GM23338 (cell line): Measurements from ENCODE around the gene CDH4. TPM values are rescaled to one million over a fixed set of nuclear protein-coding genes. Genes with fewer than 3 reads are reported as not detected.

Experiments used
- ATAC-seq: fragments of 200-7000 bp; cut with Tn5 transposase; 3 replicates; pipeline ENCODE4 v1.9.1; 2020
- DNase-seq: peaks from one replicate; pipeline ENCODE4 v3.0.0-alpha.2; 2015; ENCODE audit warnings: low spot score
- H2AFZ ChIP-seq: fragments of 200-600 bp; sonication (generic); 2 replicates; pipeline ENCODE4 v1.8.0; 2016; ENCODE audit warnings: antibody characterized with exemption, mild to moderate bottlenecking, moderate library complexity
- H3F3A ChIP-seq: fragments of 200-600 bp; sonication (generic); replicated peaks from 2 replicates; pipeline ENCODE4 v1.8.0; 2017; ENCODE audit warnings: antibody characterized with exemption, mixed run types, low read depth
- H3K27ac ChIP-seq: fragments of 200-600 bp; sonication (generic); 2 replicates; pipeline ENCODE4 v1.6.1; 2016; ENCODE audit warnings: low read depth
- H3K27me3 ChIP-seq: fragments of 200-600 bp; sonication (generic); 2 replicates; pipeline ENCODE4 v1.8.0; 2016; ENCODE audit warnings: mild to moderate bottlenecking, mixed run types, moderate library complexity; ENCODE audit not compliant: insufficient read depth
- H3K36me3 ChIP-seq: fragments of 200-600 bp; sonication (generic); 2 replicates; pipeline ENCODE4 v1.8.0; 2016; ENCODE audit warnings: mild to moderate bottlenecking; ENCODE audit not compliant: insufficient read depth
- H3K4me1 ChIP-seq: fragments of 200-600 bp; sonication (generic); 2 replicates; pipeline ENCODE4 v1.8.0; 2016; ENCODE audit warnings: mild to moderate bottlenecking, moderate library complexity; ENCODE audit not compliant: insufficient read depth
- H3K4me2 ChIP-seq: fragments of 200-600 bp; sonication (generic); 2 replicates; pipeline ENCODE4 v1.7.1; 2017; ENCODE audit warnings: mixed run types
- H3K4me3 ChIP-seq: fragments of 200-600 bp; sonication (generic); 2 replicates; pipeline ENCODE4 v1.6.1; 2016; ENCODE audit warnings: mixed run types
- H3K79me2 ChIP-seq: fragments of 200-600 bp; sonication (generic); replicated peaks from 2 replicates; pipeline ENCODE4 v1.8.0; 2017; ENCODE audit warnings: mild to moderate bottlenecking; ENCODE audit not compliant: insufficient read depth
- H3K9me2 ChIP-seq: fragments of 200-600 bp; sonication (generic); 2 replicates; pipeline ENCODE4 v1.8.0; 2017; ENCODE audit not compliant: insufficient read depth
- H4K20me1 ChIP-seq: fragments of 200-600 bp; sonication (generic); replicated peaks from 2 replicates; pipeline ENCODE4 v1.8.0; 2017; ENCODE audit warnings: mild to moderate bottlenecking; ENCODE audit not compliant: insufficient read depth
- H3K27ac Mint-ChIP-seq: 2 replicates; pipeline ENCODE4 v1.8.0; 2020; ENCODE audit warnings: inconsistent platforms, mild to moderate bottlenecking, moderate library complexity, mixed read lengths
- H3K27me3 Mint-ChIP-seq: 3 replicates; pipeline ENCODE4 v1.8.0; 2022; ENCODE audit warnings: low read depth, mild to moderate bottlenecking, moderate library complexity, mixed read lengths, inconsistent platforms; ENCODE audit not compliant: insufficient read depth, poor library complexity
- H3K36me3 Mint-ChIP-seq: 3 replicates; pipeline ENCODE4 v1.8.0; 2021; ENCODE audit warnings: low read depth, mild to moderate bottlenecking, inconsistent platforms, moderate library complexity, mixed read lengths
- H3K4me1 Mint-ChIP-seq: 3 replicates; pipeline ENCODE4 v1.8.0; 2020; ENCODE audit warnings: mild to moderate bottlenecking, inconsistent platforms, mixed read lengths
- H3K4me3 Mint-ChIP-seq: 3 replicates; pipeline ENCODE4 v1.8.0; 2021; ENCODE audit warnings: moderate library complexity, mild to moderate bottlenecking, inconsistent platforms, mixed read lengths
- H3K9me3 Mint-ChIP-seq: 3 replicates; pipeline ENCODE4 v1.8.0; 2020; ENCODE audit warnings: moderate library complexity, mild to moderate bottlenecking, inconsistent platforms, mixed read lengths
- CREB1 ChIP-seq: fragments of 250-450 bp; sonication (Bioruptor Pico); IDR thresholded peaks from 2 replicates; pipeline ENCODE4 v1.5.0; 2020; ENCODE audit warnings: low read depth, mild to moderate bottlenecking, moderate library complexity
- EZH2 ChIP-seq: fragments of 200-600 bp; sonication (generic); IDR thresholded peaks from one replicate; pipeline ENCODE4 v1.8.0; 2017; ENCODE audit warnings: antibody characterized with exemption, mild to moderate bottlenecking, low read depth; ENCODE audit not compliant: unreplicated experiment
- EZH2phosphoT487 ChIP-seq: fragments of 200-600 bp; sonication (generic); IDR thresholded peaks from one replicate; pipeline ENCODE4 v1.8.1; 2018; ENCODE audit warnings: antibody characterized with exemption; ENCODE audit not compliant: unreplicated experiment
- JUNB ChIP-seq: IDR thresholded peaks from one replicate; pipeline ENCODE4 v1.6.1; 2016; ENCODE audit warnings: antibody characterized with exemption; ENCODE audit not compliant: unreplicated experiment
- STAT1 ChIP-seq: IDR thresholded peaks from one replicate; pipeline ENCODE4 v1.6.1; 2016; ENCODE audit warnings: antibody characterized with exemption; ENCODE audit not compliant: unreplicated experiment
- ZNF114 ChIP-seq: fragments of 250-450 bp; sonication (Bioruptor Pico); IDR thresholded peaks from 2 replicates; pipeline ENCODE4 v1.5.0; 2020; ENCODE audit warnings: mild to moderate bottlenecking, moderate library complexity
- polyA plus RNA-seq: library from polyadenylated mRNA; unstranded; fragments of >200 nt; fragmentation: Nextera tagmentation; extraction: Ambion mirVana; gene quantifications from 2 replicates; pipeline ENCODE4 v1.2.1, GENCODE V29; 2016
- total RNA-seq: library from RNA; depleted of rRNA; stranded (reverse); fragments of >200 nt; shearing (Covaris generic); gene quantifications from 2 replicates; pipeline ENCODE4 v1.2.3, GENCODE V29; 2014
- TF ChIP-seq, protein P1 (sequence below), 2 experiments: fragments of 200-600 bp in 1 of 2; sonication (generic) in 1 of 2; conservative IDR thresholded peaks; 2 replicates each; pipeline versions ENCODE4 v1.5.1 to v1.6.1; 2016 to 2017; ENCODE audit warnings: antibody characterized with exemption in 2 of 2, low read depth in 2 of 2, mild to moderate bottlenecking in 2 of 2, moderate library complexity in 1 of 2
- TF ChIP-seq, protein P2 (sequence below): IDR thresholded peaks from one replicate; pipeline ENCODE4 v1.6.1; 2018; ENCODE audit warnings: antibody characterized with exemption; ENCODE audit not compliant: unreplicated experiment
- TF ChIP-seq, protein P3 (sequence below): IDR thresholded peaks from 2 replicates; pipeline ENCODE4 v1.6.1; 2016; ENCODE audit warnings: antibody characterized with exemption
- TF ChIP-seq, protein P4 (sequence below): fragments of 250-450 bp; sonication (Bioruptor Pico); IDR thresholded peaks from 2 replicates; pipeline ENCODE4 v1.5.0; 2020; ENCODE audit warnings: mild to moderate bottlenecking, moderate library complexity

The CDH4 gene
- total and polyA plus RNA-seq, 2 experiments from 2014 or later: 1.2 to 4.2 TPM

DNA sequence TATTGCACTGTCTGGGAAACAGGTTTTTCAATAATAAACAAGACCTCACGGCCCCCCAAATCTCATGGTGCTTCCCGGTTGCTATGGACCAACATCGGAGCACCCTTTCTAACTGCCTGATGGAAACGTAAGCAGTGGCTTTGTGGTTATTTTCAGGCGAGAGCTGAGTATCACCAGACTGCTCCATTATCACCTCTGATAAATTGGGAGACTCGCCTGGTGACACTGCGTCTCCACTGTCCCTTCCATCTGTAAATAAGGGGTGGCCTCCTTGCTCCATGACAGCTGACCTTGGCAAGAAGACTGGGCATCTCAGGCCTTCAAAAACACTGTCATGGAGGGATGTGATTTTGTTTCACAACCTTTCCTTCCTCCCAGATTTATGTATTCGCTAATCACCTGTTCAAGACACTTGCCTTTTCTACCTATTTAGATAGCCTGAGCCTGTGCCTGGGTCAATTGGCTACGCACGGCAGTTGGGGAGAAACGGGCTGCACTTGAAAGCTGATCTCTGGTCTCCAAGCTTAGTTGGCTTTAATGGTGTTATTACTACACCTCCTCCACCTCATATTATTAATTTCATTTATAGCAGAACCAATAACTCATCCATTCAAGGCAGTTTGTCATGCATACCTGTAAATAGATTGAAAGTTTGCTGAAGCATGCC lies 17.7 kb upstream of the CDH4 start (continued):
- TF ChIP-seq, protein P1, sequence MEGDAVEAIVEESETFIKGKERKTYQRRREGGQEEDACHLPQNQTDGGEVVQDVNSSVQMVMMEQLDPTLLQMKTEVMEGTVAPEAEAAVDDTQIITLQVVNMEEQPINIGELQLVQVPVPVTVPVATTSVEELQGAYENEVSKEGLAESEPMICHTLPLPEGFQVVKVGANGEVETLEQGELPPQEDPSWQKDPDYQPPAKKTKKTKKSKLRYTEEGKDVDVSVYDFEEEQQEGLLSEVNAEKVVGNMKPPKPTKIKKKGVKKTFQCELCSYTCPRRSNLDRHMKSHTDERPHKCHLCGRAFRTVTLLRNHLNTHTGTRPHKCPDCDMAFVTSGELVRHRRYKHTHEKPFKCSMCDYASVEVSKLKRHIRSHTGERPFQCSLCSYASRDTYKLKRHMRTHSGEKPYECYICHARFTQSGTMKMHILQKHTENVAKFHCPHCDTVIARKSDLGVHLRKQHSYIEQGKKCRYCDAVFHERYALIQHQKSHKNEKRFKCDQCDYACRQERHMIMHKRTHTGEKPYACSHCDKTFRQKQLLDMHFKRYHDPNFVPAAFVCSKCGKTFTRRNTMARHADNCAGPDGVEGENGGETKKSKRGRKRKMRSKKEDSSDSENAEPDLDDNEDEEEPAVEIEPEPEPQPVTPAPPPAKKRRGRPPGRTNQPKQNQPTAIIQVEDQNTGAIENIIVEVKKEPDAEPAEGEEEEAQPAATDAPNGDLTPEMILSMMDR (conservative IDR thresholded peaks at IDR 0.05; ENCODE audit: low read depth in 2 of 2): no peak
- TF ChIP-seq, protein P2, sequence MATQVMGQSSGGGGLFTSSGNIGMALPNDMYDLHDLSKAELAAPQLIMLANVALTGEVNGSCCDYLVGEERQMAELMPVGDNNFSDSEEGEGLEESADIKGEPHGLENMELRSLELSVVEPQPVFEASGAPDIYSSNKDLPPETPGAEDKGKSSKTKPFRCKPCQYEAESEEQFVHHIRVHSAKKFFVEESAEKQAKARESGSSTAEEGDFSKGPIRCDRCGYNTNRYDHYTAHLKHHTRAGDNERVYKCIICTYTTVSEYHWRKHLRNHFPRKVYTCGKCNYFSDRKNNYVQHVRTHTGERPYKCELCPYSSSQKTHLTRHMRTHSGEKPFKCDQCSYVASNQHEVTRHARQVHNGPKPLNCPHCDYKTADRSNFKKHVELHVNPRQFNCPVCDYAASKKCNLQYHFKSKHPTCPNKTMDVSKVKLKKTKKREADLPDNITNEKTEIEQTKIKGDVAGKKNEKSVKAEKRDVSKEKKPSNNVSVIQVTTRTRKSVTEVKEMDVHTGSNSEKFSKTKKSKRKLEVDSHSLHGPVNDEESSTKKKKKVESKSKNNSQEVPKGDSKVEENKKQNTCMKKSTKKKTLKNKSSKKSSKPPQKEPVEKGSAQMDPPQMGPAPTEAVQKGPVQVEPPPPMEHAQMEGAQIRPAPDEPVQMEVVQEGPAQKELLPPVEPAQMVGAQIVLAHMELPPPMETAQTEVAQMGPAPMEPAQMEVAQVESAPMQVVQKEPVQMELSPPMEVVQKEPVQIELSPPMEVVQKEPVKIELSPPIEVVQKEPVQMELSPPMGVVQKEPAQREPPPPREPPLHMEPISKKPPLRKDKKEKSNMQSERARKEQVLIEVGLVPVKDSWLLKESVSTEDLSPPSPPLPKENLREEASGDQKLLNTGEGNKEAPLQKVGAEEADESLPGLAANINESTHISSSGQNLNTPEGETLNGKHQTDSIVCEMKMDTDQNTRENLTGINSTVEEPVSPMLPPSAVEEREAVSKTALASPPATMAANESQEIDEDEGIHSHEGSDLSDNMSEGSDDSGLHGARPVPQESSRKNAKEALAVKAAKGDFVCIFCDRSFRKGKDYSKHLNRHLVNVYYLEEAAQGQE: no peak
- no peak for TF ChIP-seq CREB1 (CRISPR knock-in tag)
- TF ChIP-seq, protein P3, sequence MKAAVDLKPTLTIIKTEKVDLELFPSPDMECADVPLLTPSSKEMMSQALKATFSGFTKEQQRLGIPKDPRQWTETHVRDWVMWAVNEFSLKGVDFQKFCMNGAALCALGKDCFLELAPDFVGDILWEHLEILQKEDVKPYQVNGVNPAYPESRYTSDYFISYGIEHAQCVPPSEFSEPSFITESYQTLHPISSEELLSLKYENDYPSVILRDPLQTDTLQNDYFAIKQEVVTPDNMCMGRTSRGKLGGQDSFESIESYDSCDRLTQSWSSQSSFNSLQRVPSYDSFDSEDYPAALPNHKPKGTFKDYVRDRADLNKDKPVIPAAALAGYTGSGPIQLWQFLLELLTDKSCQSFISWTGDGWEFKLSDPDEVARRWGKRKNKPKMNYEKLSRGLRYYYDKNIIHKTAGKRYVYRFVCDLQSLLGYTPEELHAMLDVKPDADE: no peak
- no peak for TF ChIP-seq EZH2phosphoT487
- no peak for TF ChIP-seq ZNF114 (CRISPR knock-in tag)
- no peak for TF ChIP-seq JUNB

DNA sequence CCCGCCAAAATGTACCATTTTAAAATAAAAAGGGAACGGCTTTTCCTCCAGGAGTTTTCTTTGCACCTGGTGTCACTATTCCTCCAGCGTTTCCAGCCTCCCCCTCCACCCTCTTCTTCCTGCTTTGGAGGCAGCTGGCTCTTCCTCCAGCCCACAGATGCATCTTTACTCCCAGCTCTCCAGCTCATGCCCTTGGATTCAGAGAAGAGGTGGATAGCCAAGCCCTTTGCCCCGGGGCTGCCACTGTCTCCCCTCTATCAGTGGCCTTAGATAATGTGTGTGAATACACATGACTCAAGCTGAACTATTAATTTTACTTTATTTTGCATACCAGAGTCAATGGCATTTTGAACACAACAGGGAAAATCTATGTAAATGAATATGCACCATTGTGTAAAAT lies 15.3 kb upstream of the CDH4 start:
- ATAC-seq: no peak
- peaks cover 19% of the 10 kb centered on the region for H3K36me3 Mint-ChIP-seq
- DNase-seq: no peak
- peaks cover 32% of the 10 kb centered on the region for H3K27me3 Mint-ChIP-seq
- H3K4me3 ChIP-seq: no peak overlapping the region
- no peak overlapping the region for H3K27ac ChIP-seq
- H3K9me3 Mint-ChIP-seq: peaks cover 34% of the 10 kb centered on the region
- no peaks in the 10 kb centered on the region for H3K9me2 ChIP-seq
- H3K4me1 ChIP-seq: no peaks in the 10 kb centered on the region
- H3K4me1 Mint-ChIP-seq: peaks cover 19% of the 10 kb centered on the region
- H3K4me3 Mint-ChIP-seq: no peak overlapping the region
- H3K27ac Mint-ChIP-seq: no peak overlapping the region
- no peaks in the 10 kb centered on the region for H3F3A ChIP-seq
- H3K27me3 ChIP-seq: peaks cover 17% of the 10 kb centered on the region
- 0 out of 2 replicates have a peak, but pooled peaks cover 6% of the 10 kb centered on the region for H3K36me3 ChIP-seq
- H2AFZ ChIP-seq: no peak overlapping the region
- H3K4me2 ChIP-seq: no peak overlapping the region
- no peaks in the 10 kb centered on the region for H4K20me1 ChIP-seq
- no peaks in the 10 kb centered on the region for H3K79me2 ChIP-seq
- TF ChIP-seq ZNF114 (CRISPR knock-in tag) (no peak), STAT1 (no peak), EZH2 (no peak)
- TF ChIP-seq, protein P4, sequence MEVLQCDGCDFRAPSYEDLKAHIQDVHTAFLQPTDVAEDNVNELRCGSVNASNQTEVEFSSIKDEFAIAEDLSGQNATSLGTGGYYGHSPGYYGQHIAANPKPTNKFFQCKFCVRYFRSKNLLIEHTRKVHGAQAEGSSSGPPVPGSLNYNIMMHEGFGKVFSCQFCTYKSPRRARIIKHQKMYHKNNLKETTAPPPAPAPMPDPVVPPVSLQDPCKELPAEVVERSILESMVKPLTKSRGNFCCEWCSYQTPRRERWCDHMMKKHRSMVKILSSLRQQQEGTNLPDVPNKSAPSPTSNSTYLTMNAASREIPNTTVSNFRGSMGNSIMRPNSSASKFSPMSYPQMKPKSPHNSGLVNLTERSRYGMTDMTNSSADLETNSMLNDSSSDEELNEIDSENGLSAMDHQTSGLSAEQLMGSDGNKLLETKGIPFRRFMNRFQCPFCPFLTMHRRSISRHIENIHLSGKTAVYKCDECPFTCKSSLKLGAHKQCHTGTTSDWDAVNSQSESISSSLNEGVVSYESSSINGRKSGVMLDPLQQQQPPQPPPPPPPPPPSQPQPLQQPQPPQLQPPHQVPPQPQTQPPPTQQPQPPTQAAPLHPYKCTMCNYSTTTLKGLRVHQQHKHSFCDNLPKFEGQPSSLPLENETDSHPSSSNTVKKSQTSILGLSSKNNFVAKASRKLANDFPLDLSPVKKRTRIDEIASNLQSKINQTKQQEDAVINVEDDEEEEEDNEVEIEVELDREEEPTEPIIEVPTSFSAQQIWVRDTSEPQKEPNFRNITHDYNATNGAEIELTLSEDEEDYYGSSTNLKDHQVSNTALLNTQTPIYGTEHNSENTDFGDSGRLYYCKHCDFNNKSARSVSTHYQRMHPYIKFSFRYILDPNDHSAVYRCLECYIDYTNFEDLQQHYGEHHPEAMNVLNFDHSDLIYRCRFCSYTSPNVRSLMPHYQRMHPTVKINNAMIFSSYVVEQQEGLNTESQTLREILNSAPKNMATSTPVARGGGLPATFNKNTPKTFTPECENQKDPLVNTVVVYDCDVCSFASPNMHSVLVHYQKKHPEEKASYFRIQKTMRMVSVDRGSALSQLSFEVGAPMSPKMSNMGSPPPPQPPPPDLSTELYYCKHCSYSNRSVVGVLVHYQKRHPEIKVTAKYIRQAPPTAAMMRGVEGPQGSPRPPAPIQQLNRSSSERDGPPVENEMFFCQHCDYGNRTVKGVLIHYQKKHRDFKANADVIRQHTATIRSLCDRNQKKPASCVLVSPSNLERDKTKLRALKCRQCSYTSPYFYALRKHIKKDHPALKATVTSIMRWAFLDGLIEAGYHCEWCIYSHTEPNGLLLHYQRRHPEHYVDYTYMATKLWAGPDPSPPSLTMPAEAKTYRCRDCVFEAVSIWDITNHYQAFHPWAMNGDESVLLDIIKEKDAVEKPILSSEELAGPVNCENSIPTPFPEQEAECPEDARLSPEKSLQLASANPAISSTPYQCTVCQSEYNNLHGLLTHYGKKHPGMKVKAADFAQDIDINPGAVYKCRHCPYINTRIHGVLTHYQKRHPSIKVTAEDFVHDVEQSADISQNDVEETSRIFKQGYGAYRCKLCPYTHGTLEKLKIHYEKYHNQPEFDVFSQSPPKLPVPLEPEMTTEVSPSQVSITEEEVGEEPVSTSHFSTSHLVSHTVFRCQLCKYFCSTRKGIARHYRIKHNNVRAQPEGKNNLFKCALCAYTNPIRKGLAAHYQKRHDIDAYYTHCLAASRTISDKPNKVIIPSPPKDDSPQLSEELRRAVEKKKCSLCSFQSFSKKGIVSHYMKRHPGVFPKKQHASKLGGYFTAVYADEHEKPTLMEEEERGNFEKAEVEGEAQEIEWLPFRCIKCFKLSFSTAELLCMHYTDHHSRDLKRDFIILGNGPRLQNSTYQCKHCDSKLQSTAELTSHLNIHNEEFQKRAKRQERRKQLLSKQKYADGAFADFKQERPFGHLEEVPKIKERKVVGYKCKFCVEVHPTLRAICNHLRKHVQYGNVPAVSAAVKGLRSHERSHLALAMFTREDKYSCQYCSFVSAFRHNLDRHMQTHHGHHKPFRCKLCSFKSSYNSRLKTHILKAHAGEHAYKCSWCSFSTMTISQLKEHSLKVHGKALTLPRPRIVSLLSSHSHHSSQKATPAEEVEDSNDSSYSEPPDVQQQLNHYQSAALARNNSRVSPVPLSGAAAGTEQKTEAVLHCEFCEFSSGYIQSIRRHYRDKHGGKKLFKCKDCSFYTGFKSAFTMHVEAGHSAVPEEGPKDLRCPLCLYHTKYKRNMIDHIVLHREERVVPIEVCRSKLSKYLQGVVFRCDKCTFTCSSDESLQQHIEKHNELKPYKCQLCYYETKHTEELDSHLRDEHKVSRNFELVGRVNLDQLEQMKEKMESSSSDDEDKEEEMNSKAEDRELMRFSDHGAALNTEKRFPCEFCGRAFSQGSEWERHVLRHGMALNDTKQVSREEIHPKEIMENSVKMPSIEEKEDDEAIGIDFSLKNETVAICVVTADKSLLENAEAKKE (CRISPR knock-in tag): no peak
